ENCODE measurements around the gene RBM27.

DNA sequence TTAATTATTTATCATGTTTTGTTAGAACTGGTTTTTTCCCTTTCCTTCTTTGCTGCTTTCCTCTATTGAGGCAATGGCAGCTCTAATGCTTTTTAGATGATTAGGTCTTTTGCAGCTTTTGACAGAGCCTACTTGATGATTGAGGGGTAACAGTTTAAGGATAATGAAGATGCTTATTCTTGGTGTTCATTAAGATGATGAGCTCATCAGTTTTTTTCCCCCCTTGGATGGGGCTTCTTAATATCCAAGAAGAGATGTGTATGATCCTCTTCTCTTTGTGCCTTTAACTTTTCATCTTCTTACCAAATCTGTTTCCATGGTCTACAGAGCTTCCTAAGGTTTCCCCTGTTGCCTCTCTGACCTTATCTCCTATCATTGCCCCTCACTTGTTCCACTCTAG is 15.8 kb downstream of the RBM27 start:
- TF ChIP-seq, protein P1, sequence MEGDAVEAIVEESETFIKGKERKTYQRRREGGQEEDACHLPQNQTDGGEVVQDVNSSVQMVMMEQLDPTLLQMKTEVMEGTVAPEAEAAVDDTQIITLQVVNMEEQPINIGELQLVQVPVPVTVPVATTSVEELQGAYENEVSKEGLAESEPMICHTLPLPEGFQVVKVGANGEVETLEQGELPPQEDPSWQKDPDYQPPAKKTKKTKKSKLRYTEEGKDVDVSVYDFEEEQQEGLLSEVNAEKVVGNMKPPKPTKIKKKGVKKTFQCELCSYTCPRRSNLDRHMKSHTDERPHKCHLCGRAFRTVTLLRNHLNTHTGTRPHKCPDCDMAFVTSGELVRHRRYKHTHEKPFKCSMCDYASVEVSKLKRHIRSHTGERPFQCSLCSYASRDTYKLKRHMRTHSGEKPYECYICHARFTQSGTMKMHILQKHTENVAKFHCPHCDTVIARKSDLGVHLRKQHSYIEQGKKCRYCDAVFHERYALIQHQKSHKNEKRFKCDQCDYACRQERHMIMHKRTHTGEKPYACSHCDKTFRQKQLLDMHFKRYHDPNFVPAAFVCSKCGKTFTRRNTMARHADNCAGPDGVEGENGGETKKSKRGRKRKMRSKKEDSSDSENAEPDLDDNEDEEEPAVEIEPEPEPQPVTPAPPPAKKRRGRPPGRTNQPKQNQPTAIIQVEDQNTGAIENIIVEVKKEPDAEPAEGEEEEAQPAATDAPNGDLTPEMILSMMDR (conservative IDR thresholded peaks at IDR 0.05; ENCODE audit: low read length), result no peak
- TF ChIP-seq EZH2phosphoT487 (IDR thresholded peaks at IDR 0.05; ENCODE audit: borderline replicate concordance, low read depth, low read length), result no peak
